ENCODE results near the gene HS6ST2. TPM values are rescaled to one million over a fixed set of nuclear protein-coding genes. Genes with fewer than 3 reads are reported as not detected.

Gene HS6ST2
- total RNA-seq, 1 experiment from 2014 or later, result 24.6 TPM

- Histone ChIP-seq H3K4me2 (ENCODE audit: low read length) (no peak overlapping the region), H3K9ac (ENCODE audit: low read length) (no peak overlapping the region), H3K9me3 (ENCODE audit: control insufficient read depth in 1 of 2, insufficient read depth in 1 of 2, low read depth in 1 of 2, low read length in 2 of 2) (no peaks in the 10 kb centered on the region), H3K4me3 (replicated peaks in 1 of 2; ENCODE audit: low read depth in 1 of 2, low read length in 2 of 2) (no peak overlapping the region), H3K27me3 (ENCODE audit: insufficient read depth, low read length) (no peaks in the 10 kb centered on the region), H3K4me1 (ENCODE audit: control insufficient read depth in 1 of 2, insufficient read depth in 2 of 2, low read length in 2 of 2) (peaks cover 0 to under 1% of the 10 kb centered on the region in 2 experiments; a peak in 1 of 4 replicates), H4K20me1 (ENCODE audit: insufficient read depth) (no peaks in the 10 kb centered on the region), H3K9me2 (ENCODE audit: insufficient read depth) (no peaks in the 10 kb centered on the region), H3K27ac (ENCODE audit: low read depth, low read length) (no peak overlapping the region), H2AFZ (ENCODE audit: low read depth, low read length, poor library complexity, severe bottlenecking) (no peak overlapping the region), H3K79me2 (ENCODE audit: insufficient read depth, low read length) (no peaks in the 10 kb centered on the region), H3K36me3 (ENCODE audit: control insufficient read depth in 1 of 2, insufficient read depth in 2 of 2, low read length in 2 of 2) (no peaks in the 10 kb centered on the region)
- ChIA-PET RAD21 (ENCODE audit: low non-redundant PET in 1 of 2, low total read pairs in 2 of 2, uncharacterized antibody in 2 of 2, unreplicated experiment in 2 of 2) (no interaction called here), POLR2A (no interaction called here), CTCF (no interaction called here)
- TF ChIP-seq ZFX (IDR thresholded peaks at IDR 0.05) (no peak), YY1 (IDR thresholded peaks at IDR 0.05; ENCODE audit: extremely low read depth, insufficient replicate concordance, low read depth, low read length) (no peak), CBX3 (IDR thresholded peaks at IDR 0.05; ENCODE audit: low read depth) (no peak)
- DNase-seq (ENCODE audit: low read depth, low spot score) (no peak), ATAC-seq (no peak)
- no TSS peak for BruUV-seq (replicated peaks)
- intact Hi-C loops (cut with micrococcal nuclease), result no loop called here
Measured at GRCh38 chrX:132843363-132843762, 115.1 kb downstream of the HS6ST2 start.

GRCh38 chrX:132842460-132843238, 115.8 kb downstream of the HS6ST2 start:
- ChIA-PET POLR2A (no interaction called here), RAD21 (ENCODE audit: low non-redundant PET in 1 of 2, low total read pairs in 2 of 2, uncharacterized antibody in 2 of 2, unreplicated experiment in 2 of 2) (no interaction called here), CTCF (no interaction called here)
- ATAC-seq (no peak), DNase-seq (ENCODE audit: low read depth, low spot score) (no peak)
- TF ChIP-seq EGR1 (IDR thresholded peaks at IDR 0.05; ENCODE audit: low read depth) (no peak), MAX (IDR thresholded peaks at IDR 0.05) (no peak), SIN3A (IDR thresholded peaks at IDR 0.05; ENCODE audit: low read depth) (no peak), ZBTB33 (IDR thresholded peaks at IDR 0.05; ENCODE audit: extremely low read depth, insufficient replicate concordance, low read length) (no peak), SRF (IDR thresholded peaks at IDR 0.05; ENCODE audit: low read depth) (no peak), SP1 (IDR thresholded peaks at IDR 0.05; ENCODE audit: low read depth) (no peak), CTCF (IDR thresholded peaks at IDR 0.05 in 2 of 3, conservative IDR thresholded peaks at IDR 0.05 in 1 of 3; ENCODE audit: borderline replicate concordance in 1 of 3, insufficient read depth in 1 of 3, low read depth in 2 of 3, low read length in 2 of 3) (no peak), RAD21 (IDR thresholded peaks at IDR 0.05; ENCODE audit: low read depth) (no peak), REST (IDR thresholded peaks at IDR 0.05; ENCODE audit: low read depth) (no peak)
- Histone ChIP-seq H3K27ac (ENCODE audit: low read depth, low read length) (no peak overlapping the region), H3K36me3 (ENCODE audit: control insufficient read depth in 1 of 2, insufficient read depth in 2 of 2, low read length in 2 of 2) (no peaks in the 10 kb centered on the region), H3K27me3 (ENCODE audit: insufficient read depth, low read length) (no peaks in the 10 kb centered on the region), H3K9me2 (ENCODE audit: insufficient read depth) (no peaks in the 10 kb centered on the region), H2AFZ (ENCODE audit: low read depth, low read length, poor library complexity, severe bottlenecking) (no peak overlapping the region), H3K9me3 (ENCODE audit: control insufficient read depth in 1 of 2, insufficient read depth in 1 of 2, low read depth in 1 of 2, low read length in 2 of 2) (no peaks in the 10 kb centered on the region), H3K79me2 (ENCODE audit: insufficient read depth, low read length) (no peaks in the 10 kb centered on the region), H3K4me3 (replicated peaks in 1 of 2; ENCODE audit: low read depth in 1 of 2, low read length in 2 of 2) (no peak overlapping the region), H3K9ac (ENCODE audit: low read length) (no peak overlapping the region), H3K4me1 (ENCODE audit: control insufficient read depth in 1 of 2, insufficient read depth in 2 of 2, low read length in 2 of 2) (peaks cover 2 to 8% of the 10 kb centered on the region in 2 experiments; a peak in 3 of 4 replicates), H4K20me1 (ENCODE audit: insufficient read depth) (no peaks in the 10 kb centered on the region), H3K4me2 (ENCODE audit: low read length) (no peak overlapping the region)
- BruUV-seq (replicated peaks), result no TSS peak
- intact Hi-C loops (cut with micrococcal nuclease), result no loop called here

All from HCT116 (cell line).